Gastrocnemius medialis (tissue), 4 donors: ENCODE data around the gene ELF5. TPM values are rescaled to one million over a fixed set of nuclear protein-coding genes. Genes with fewer than 3 reads are reported as not detected.

Source experiments
- ATAC-seq, 2 donors: fragments of 150-250 bp; one replicate each; pipeline ENCODE4 v1.9.1; 2016
- DNase-seq, 2 donors: peaks; one replicate each; pipeline ENCODE4 v3.0.0-alpha.2; 2019
- H3K27ac ChIP-seq, 4 donors: fragments of 200-600 bp; sonication (generic); 1 replicate in 1 of 4; 2 replicates in 3 of 4; pipeline ENCODE4 v1.5.1; 2016 to 2018; ENCODE audit warnings: mild to moderate bottlenecking in 2 of 4, moderate library complexity in 1 of 4
- H3K27me3 ChIP-seq, 3 donors: fragments of 200-600 bp; sonication (generic) in 2 of 3; 1 replicate in 1 of 3; 2 replicates in 2 of 3; pipeline versions ENCODE4 v1.5.1 to v1.6.0; 2016 to 2019; ENCODE audit warnings: mild to moderate bottlenecking in 1 of 3, moderate library complexity in 1 of 3
- H3K36me3 ChIP-seq, 2 donors: fragments of 200-600 bp; sonication (generic) in 1 of 2; one replicate each; pipeline ENCODE4 v1.5.1; 2017 to 2018
- H3K4me1 ChIP-seq, 2 donors: fragments of 200-600 bp; sonication (generic) in 1 of 2; one replicate each; pipeline ENCODE4 v1.5.1; 2016 to 2017; ENCODE audit warnings: mild to moderate bottlenecking in 2 of 2
- H3K4me3 ChIP-seq, 4 donors: fragments of 200-600 bp; sonication (generic) in 3 of 4; 1 replicate in 1 of 4; 2 replicates in 3 of 4; pipeline ENCODE4 v1.5.1; 2016 to 2019; ENCODE audit warnings: mild to moderate bottlenecking in 2 of 4
- H3K9me3 ChIP-seq, 3 donors: fragments of 200-600 bp; sonication (generic) in 2 of 3; 1 replicate in 1 of 3; 2 replicates in 2 of 3; pipeline ENCODE4 v1.5.1; 2016 to 2019
- POLR2A ChIP-seq, 2 donors: fragments of 450-650 bp; IDR thresholded peaks; one replicate each; pipeline ENCODE4 v1.6.1; 2017; ENCODE audit warnings: antibody characterized with exemption in 2 of 2, mild to moderate bottlenecking in 2 of 2, moderate library complexity in 2 of 2
- in situ Hi-C, 4 donors: fragments of 200-750 bp; cut with MboI; loops; one replicate each; pipeline versions ENCODE4 v1.15.0 to v1.8.0; 2017; ENCODE audit warnings: low sequenced_read_pairs in 4 of 4
- intact Hi-C: fragments of 100-400 bp; cut with DNase I; formaldehyde crosslinking; loops from one replicate; pipeline ENCODE4 v1.15.1; 2023; ENCODE audit warnings: low total_unique reads
- total RNA-seq, 4 donors: library from RNA; depleted of rRNA; stranded (reverse); fragments of >200 nt; gene quantifications; one replicate each; pipeline versions ENCODE4 v1.1.0 to v1.2.3, GENCODE V29; 2016
- TF ChIP-seq, protein P1 (sequence below), 5 experiments: fragments of 450-650 bp in 3 of 5; fragments of 200-600 bp in 2 of 5; sonication (generic) in 2 of 5; IDR thresholded peaks in 4 of 5; conservative IDR thresholded peaks in 1 of 5; 1 replicate in 4 of 5; 2 replicates in 1 of 5; pipeline ENCODE4 v1.5.1; 2016 to 2019; ENCODE audit warnings: antibody characterized with exemption in 5 of 5, mild to moderate bottlenecking in 3 of 5, moderate library complexity in 3 of 5

The ELF5 gene
- total RNA-seq, 4 donors from 2014 or later, result not detected

DNA sequence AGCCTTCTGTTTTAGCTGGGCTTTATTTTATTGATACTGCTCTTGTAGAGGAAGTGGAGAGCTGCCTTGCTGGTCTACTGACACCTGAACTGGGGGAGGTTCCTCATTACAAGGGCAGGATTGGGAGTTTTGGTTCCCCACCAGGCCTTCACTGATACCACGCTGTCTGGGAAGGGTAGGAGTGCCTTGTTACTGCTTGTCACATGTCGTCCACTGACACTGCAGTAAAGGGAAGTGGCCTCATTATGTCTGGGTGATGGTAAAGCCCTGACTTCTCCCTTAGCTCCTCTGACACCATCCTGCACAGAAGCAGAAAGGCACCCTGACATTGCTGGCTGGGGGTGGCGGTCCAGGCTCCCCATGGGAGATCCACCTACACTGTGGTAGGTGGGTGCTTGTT, 38.7 kb upstream of the ELF5 start:
- H3K27ac ChIP-seq, result no peak overlapping the region
- DNase-seq (peak in 1 of 2 donors; percentile 14), ATAC-seq (no peak)
- in situ Hi-C loops (no loop called here), intact Hi-C loops (no loop called here)
- no peaks in the 10 kb centered on the region for H3K4me1 ChIP-seq
- TF ChIP-seq, protein P1, sequence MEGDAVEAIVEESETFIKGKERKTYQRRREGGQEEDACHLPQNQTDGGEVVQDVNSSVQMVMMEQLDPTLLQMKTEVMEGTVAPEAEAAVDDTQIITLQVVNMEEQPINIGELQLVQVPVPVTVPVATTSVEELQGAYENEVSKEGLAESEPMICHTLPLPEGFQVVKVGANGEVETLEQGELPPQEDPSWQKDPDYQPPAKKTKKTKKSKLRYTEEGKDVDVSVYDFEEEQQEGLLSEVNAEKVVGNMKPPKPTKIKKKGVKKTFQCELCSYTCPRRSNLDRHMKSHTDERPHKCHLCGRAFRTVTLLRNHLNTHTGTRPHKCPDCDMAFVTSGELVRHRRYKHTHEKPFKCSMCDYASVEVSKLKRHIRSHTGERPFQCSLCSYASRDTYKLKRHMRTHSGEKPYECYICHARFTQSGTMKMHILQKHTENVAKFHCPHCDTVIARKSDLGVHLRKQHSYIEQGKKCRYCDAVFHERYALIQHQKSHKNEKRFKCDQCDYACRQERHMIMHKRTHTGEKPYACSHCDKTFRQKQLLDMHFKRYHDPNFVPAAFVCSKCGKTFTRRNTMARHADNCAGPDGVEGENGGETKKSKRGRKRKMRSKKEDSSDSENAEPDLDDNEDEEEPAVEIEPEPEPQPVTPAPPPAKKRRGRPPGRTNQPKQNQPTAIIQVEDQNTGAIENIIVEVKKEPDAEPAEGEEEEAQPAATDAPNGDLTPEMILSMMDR (IDR thresholded peaks at IDR 0.05 in 4 of 5, conservative IDR thresholded peaks at IDR 0.05 in 1 of 5), result no peak
- TF ChIP-seq POLR2A (IDR thresholded peaks at IDR 0.05), result no peak
- no peaks in the 10 kb centered on the region for H3K36me3 ChIP-seq
- no peak overlapping the region for H3K4me3 ChIP-seq
- no peaks in the 10 kb centered on the region for H3K9me3 ChIP-seq
- no peaks in the 10 kb centered on the region for H3K27me3 ChIP-seq

DNA sequence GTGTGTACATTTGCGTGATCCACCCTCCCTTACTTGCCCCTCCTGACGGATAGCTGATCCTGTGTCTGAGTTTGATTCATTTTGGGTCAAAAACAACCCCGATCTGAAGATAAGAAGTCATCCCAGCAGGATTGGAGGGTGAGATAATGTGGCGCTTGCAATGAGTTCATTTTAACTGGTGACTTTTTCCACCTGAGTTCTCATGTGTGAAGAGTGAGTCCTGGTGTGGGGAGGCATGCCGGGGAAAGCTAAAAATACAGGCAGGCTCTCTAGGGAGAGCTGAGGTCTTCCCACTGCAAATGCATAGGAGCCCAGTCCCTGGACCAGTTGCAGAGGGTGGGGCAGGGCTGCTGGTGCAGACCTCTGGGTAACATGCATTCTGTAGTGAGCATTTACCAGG, 35.7 kb upstream of the ELF5 start:
- no peak for TF ChIP-seq POLR2A (IDR thresholded peaks at IDR 0.05)
- TF ChIP-seq, protein P1 (IDR thresholded peaks at IDR 0.05 in 4 of 5, conservative IDR thresholded peaks at IDR 0.05 in 1 of 5), result no peak
- ATAC-seq (no peak), DNase-seq (no peak)
- Histone ChIP-seq H3K36me3 (no peaks in the 10 kb centered on the region), H3K9me3 (no peaks in the 10 kb centered on the region), H3K4me1 (no peaks in the 10 kb centered on the region), H3K27ac (no peak overlapping the region), H3K27me3 (no peaks in the 10 kb centered on the region), H3K4me3 (no peak overlapping the region)
- intact Hi-C loops, result no loop called here
- in situ Hi-C loops, result no loop called here

DNA sequence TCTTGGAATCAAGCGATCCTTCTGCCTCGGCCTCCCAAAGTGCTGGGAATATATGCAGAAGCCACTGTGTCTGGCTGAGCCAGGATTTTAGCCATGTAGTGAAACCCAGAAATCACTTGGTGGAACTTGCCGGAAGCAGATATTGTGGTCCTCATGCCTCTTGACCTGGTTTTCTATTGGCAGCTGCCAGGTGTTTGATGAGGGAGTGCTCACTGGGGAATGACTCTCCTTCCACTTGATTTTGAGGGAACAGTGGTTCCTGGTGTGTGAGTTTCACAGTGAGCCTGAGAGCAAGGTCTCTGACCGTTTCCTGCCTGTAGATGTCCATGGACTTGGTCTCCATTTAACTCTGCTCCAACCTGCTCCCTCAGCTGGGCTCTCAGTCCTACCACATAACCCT, 34.7 kb upstream of the ELF5 start:
- no peak overlapping the region for H3K27ac ChIP-seq
- no peaks in the 10 kb centered on the region for H3K9me3 ChIP-seq
- no peak for DNase-seq
- in situ Hi-C loops (no loop called here), intact Hi-C loops (no loop called here)
- no peak for ATAC-seq
- no peaks in the 10 kb centered on the region for H3K36me3 ChIP-seq
- TF ChIP-seq, protein P1 (IDR thresholded peaks at IDR 0.05 in 4 of 5, conservative IDR thresholded peaks at IDR 0.05 in 1 of 5), result no peak
- TF ChIP-seq POLR2A (IDR thresholded peaks at IDR 0.05), result no peak
- no peak overlapping the region for H3K4me3 ChIP-seq
- H3K27me3 ChIP-seq, result no peaks in the 10 kb centered on the region
- no peaks in the 10 kb centered on the region for H3K4me1 ChIP-seq

DNA sequence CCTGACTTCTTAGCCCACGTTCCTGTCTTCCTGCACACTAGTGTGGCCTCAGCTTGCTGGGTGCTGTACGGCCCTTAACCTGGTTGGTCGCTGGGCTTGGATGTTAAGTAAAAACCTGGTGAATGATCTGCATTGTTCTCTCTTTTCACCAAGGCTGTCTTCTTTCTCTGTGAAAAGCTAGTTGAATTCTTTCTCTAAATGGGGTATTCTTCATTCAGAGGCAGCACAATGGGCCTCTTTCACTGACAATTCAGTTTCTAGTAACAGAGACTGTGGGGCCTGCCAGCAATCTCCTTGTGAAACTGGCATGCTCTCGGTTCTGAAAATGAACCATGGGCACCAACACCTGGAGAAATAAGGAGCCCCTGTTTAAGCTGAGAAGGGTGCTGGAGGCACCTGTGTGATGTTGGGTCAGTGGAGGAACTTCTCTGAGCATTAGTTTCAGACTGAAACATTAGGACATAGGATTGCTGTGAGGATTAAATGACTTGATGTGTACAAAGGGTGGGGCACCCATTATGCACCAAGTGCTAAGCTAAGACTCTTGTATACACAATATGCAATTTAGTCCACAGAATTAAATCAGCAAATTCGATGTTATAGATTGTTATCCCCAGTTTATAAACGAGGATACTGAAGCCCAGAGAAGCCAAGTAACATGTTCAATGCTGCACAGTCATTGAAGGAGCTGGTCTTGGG, 33.1 kb upstream of the ELF5 start:
- ATAC-seq (no peak), DNase-seq (no peak)
- H3K27me3 ChIP-seq, result peaks cover 0 to 8% (median 0%) of the 10 kb centered on the region in 3 donors
- H3K9me3 ChIP-seq, result no peaks in the 10 kb centered on the region
- intact Hi-C loops, result no loop called here
- no peak for TF ChIP-seq POLR2A (IDR thresholded peaks at IDR 0.05)
- TF ChIP-seq, protein P1 (IDR thresholded peaks at IDR 0.05 in 4 of 5, conservative IDR thresholded peaks at IDR 0.05 in 1 of 5), result no peak
- no peak overlapping the region for H3K27ac ChIP-seq
- in situ Hi-C loops, result no loop called here
- no peaks in the 10 kb centered on the region for H3K36me3 ChIP-seq
- H3K4me3 ChIP-seq, result no peak overlapping the region
- H3K4me1 ChIP-seq, result no peaks in the 10 kb centered on the region

DNA sequence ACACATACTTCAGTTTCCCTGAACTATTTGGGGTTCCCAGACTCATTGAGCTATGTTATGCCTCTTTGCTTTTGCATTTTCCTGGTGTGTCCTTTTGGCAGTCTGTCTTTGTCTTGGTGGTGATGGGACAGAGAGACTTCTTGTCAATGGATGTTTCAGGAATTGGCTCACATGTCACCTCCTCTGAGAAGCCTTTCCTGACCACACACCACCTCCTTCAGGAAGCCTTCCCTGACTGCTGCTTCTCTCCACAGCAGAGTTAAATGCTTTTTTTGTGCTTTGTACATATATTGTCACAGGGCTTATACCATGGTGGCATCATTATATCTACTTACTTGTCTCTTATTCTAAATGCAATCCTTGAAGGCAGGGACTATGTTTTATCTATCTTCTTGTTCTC, 28.5 kb upstream of the ELF5 start:
- Histone ChIP-seq H3K36me3 (no peaks in the 10 kb centered on the region), H3K27me3 (peaks cover 0 to 16% (median 6%) of the 10 kb centered on the region in 3 donors), H3K4me3 (no peak overlapping the region), H3K27ac (no peak overlapping the region), H3K9me3 (no peaks in the 10 kb centered on the region), H3K4me1 (no peaks in the 10 kb centered on the region)
- TF ChIP-seq POLR2A (IDR thresholded peaks at IDR 0.05), result no peak
- TF ChIP-seq, protein P1 (IDR thresholded peaks at IDR 0.05 in 4 of 5, conservative IDR thresholded peaks at IDR 0.05 in 1 of 5), result no peak
- ATAC-seq (no peak), DNase-seq (no peak)
- intact Hi-C loops, result no loop called here
- in situ Hi-C loops, result no loop called here
